Limb (tissue), 2 donors: Measurements from ENCODE around the gene SACM1L.
"Not testable (repeated sequence)": the region's sequence is repeated elsewhere in the genome, so short reads cannot be mapped to it uniquely, and the experiment has no call there.

Source experiments
- DNase-seq, 2 donors: peaks; one replicate each; pipeline ENCODE4 v3.0.0-alpha.2; 2016; ENCODE audit errors: extremely low spot score in 2 of 2

Gene SACM1L

GRCh38 chr3:45666757-45667431, 22.3 kb upstream of the SACM1L start:
- DNase-seq = peak; percentile 69 to 80

DNA sequence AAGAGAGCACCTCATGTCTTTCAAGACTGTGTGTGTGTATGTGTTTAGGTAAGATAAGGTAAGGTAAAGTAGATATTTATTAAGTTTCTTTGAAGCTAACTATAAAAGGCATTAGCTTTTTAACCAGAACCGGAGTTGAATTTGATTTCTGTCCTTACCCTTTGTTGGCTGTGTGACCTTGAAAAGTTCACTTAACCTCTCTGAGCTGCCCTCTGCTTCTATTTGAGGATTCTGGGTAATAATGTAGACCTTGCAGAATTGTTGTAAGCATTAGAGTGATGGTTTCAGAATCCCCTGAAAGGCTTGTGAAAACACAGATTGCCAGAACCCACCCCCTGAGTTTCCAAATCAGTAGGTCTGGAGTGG, 21.6 kb upstream of the SACM1L start:
- no peak for DNase-seq

DNA sequence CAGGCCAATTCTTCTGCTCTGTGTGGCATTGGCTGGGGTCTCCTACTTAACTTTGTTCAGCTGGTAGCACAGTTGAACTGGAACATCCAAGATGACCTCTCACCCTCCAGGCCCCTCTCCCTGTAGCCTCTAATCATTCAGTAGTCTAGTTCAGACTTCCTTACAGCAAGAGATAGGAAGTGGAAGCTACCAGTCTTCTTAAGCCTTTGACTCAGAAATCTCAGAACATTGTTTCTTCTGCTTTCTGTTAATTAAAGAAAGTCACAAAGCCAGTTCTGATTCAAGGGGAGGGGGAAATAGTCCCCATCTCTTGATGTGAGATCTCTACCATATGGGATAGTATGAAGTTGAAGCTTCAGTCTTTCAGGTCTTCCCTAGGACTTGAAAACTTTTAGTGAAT, 18.8 kb upstream of the SACM1L start:
- no peak for DNase-seq

DNA sequence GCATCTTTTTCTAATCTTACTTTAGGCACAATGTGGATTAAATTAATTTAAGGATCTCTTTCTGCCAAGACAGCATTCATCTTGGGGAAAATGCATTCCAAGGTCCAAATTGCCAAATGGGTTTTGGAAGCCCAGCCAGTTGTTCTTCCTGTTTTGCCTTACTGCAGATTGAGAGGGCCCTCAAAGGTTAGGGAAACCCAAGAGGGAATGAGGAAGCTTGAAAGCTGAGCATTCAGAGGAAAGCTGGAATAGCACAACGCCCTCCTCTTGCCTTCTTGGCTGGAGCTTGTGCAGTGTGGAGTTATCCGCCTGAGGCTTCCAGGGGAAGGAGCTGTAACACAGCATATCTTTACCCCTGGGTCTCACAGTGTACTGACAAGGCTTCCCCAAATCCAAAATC, 18.2 kb upstream of the SACM1L start:
- peak in 1 of 2 donors; percentile 81 for DNase-seq

GRCh38 chr3:45673273-45673672, 15.9 kb upstream of the SACM1L start:
- no peak for DNase-seq

DNA sequence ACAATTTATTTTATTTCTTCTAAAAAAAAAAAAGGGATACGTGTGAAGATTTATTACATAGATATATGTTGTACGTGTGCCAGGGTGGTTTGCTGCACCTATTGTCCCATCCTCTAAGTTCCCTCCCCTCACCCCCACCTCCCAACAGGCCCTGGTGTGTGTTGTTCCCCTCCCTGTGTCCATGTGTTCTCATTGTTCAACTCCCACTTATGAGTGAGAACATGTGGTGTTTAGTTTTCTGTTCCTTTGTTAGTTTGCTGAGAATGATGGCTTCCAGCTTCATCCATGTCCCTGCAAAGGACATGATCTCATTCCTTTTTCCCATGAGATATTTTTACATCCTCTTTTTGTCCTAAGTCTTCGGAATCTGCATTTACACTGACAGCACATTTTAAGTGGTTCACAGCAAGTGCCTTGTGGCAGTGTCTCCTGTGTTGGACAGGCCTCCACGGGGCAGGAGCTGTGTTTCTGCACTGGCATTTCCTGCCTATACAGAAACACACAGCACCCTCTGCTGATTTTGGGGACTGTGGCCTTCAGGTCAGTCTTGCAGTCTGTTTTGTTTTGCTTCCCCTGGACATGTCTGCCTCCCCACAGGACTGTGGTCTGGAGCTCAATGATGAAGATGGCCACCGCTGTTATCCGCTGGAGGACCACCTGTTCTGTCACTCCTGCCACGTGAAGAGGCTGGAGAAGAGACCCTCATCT, 12.7 kb upstream of the SACM1L start:
- DNase-seq = no peak

GRCh38 chr3:45677033-45677446, 12.2 kb upstream of the SACM1L start:
- no peak for DNase-seq

DNA sequence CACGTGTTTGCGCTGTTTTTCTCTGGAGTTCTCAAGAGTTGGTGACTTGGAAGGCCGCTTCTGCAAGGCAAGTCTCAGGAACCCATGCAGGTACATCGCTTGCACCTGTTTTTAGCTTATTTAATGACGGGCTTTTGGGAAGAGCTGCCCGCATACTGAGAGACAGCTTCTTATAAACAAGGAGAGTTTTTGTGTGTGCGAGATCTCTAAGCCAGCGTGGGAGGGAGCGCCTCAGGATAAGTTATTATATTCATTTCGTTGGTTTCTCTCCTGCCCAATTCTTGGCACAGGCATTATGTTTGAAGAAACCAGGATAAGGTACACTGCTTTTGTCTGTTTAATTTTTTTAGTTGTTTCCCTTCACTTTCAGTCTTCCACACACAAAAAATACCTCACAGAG, 11.4 kb upstream of the SACM1L start:
- DNase-seq = no peak

DNA sequence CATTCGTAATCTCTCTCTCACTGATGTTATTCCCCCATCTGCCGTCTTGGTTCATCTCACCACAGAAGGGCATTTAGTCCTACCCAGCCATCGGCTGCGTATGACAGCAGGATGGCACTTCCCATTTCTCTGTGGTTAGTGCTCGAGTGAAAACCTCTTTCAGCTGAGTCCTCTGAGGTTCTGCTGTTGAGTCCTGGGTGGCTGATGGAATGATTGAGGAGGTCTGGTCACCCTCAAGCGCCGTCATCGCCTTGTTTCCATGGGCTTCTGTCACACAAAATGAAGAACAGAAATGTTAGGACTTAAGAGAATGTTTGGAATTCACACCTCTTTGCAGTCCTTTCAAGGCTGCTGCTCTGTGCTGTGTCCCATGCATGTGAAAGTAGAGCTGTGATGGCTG, 9.4 kb upstream of the SACM1L start:
- DNase-seq = no peak

- DNase-seq = no peak
Observed at GRCh38 chr3:45681221-45681620, 8.0 kb upstream of the SACM1L start.

DNA sequence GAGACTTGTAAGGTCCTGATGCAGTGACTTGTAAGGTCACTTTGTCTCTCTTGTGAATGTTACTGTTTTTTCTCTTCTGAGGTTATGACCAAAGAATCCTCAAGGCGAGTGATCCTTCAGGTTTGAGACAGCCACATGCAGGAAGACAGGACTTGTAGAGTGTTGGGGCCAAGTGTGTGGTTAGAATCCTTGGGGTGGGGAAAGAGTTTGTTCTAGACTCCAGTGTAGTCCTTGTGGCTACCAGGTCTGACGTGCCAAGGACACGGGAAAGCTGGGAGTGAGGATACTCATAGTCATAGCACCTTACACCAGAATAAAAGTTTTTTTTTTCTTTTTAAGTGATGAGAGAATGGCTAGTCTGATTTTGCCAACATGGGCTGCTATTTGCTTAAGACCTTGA, 7.3 kb upstream of the SACM1L start:
- DNase-seq = no peak

GRCh38 chr3:45682311-45682710, 6.9 kb upstream of the SACM1L start:
- no peak for DNase-seq

GRCh38 chr3:45682786-45683185, 6.4 kb upstream of the SACM1L start:
- no peak for DNase-seq

GRCh38 chr3:45683417-45684326, 5.5 kb upstream of the SACM1L start:
- DNase-seq = no peak

DNA sequence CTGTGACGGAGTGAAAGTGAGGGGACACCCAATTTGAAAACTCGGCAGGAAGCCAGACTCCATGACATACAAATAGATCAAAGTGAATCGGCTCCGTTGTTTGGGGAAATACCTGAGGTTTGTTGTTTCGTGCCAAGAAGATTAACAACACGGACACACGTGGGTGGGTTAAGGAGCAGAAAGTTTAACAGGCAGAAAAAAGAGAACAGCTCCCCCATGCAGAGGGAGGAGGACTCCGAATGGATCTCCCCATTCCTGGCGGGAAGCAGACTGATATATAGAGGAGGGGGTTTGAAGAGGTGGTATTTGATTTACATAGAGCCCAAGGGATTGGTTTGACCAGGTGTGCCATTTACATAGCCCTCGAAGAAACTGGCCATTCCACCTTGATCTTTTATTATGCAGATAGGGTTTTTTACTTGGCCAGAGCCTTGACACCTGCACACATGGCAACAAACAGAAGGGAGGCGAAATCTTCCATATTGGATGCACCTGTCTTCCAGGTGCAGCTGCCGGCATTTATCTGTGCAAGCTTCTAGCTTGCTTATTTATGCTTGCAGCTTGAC, 4.8 kb upstream of the SACM1L start:
- DNase-seq = no peak

DNA sequence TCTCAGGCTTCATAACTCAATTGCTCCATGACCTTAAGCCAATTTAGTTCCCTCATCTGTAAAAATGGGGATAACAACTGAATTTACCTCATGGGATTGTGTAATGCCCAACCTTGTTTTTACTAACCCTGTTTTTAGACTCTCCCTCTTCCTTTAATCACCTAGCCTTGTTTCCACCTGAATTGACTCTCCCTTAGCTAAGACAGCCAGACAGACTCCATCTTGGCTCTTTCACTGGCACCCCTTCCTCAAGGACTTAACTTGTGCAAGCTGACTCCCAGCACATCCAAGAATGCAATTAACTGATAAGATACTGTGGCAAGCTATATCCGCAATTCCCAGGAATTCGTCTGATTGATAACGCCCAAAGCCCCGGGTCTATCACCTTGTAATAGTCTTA, 3.5 kb upstream of the SACM1L start:
- not testable (repeated sequence) for DNase-seq

DNA sequence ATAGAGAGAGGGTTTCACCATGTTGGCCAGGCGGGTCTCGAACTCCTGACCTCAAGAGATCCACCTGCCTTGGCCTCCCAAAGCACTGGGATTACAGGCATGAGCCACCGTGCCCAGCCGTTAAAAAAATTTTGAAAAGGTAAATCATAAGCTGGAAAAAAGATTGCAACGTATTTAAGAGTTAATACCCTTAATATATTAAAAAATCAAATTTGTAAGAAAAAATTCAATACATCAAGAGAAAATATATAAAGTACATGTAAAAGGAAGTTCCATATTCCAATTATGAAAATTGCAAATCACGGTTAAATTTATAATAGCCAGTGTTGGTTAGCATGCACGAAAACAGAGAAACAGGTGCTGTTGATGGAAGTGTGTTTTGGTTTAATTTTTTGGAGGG, 2.3 kb upstream of the SACM1L start:
- no peak for DNase-seq

DNA sequence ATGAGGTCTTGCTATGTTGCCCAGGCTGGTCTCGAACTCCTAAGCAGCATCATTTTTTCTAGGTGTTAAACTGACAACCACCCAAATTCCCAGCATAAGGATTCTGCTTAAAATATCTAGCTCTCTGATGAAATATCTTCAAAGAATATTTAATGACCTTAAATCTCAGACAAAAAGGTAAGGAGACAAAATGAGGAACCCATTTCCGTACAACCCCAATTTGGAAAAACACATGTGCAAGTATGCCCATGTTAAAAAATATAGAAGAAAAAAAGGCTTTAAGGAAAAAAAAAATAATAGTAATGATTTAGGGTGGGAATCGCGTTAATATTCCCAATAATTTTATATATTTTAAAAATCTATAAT, 1.4 kb upstream of the SACM1L start:
- no peak for DNase-seq

DNA sequence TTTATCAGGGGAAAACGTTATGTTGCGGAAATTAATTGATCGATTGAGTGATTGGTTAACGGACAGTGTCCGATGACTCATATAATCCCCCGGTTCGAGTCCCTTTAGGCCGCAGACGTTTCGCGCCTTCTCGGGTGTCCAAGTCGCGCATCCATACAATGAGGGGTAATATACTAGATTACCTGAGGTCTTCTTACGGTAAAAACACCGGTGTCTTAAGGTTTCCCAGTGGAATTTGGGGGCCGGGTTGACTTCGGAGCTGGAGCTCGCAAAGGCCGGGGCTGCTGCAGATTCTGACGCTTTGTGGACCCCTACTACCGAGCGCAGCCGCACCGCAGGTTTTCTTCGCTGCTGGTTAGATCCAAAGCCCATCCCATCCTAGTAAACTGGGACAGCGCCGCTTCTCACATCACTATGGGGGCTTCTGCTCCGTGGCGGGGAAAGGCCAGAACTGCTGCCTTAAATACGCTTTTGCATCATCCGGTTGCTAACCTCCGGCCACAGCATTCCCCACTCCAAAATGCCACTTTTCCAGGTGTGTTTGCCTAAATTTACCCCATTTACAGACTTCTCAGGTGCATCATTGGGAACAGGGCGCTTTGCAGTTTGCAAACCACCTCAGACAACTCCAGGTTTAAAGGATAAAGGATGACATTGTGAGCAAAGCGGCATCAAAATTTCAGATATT, 858 bp upstream of the SACM1L start:
- peak; percentile 48 to 74 for DNase-seq

GRCh38 chr3:45689787-45690145, 570 bp downstream of the SACM1L start:
- DNase-seq = no peak

DNA sequence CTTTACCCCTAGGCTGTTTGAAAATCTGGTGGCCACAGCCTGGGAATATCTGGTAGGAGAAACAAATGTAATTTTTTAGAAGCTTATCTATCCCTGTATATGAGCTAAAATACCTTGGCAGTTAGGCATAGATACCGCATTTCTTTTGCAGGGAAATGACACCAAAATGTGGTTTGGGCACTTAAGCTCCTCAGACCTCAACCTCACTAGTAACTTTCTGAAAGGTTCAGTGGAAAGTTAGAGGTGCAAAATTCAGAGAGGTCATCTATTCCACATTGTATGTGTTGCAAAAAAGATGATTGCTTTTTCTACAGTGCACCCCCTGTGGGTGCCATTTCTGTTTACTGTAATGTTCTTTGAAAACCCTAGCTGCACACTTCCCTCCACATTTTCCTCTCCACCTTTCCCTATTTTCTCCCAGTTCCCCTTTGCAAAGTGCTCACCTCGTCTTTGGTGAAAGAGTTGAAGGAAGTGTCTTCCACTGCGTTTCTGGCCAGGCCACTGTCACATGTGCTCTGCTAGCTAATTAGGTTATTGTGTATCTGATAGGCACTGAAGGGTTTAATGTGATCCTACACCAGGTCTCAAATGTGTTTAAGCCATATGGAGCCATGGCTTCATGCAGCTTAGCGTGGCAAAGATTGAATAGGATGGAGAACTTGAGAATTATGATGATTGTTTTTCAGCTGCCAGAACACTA, 1.3 kb downstream of the SACM1L start:
- DNase-seq = no peak
